Measurements from ENCODE around the gene BDKRB1.

Gene BDKRB1

GRCh38 chr14:96221841-96222240 lies 34.2 kb upstream of the BDKRB1 start:
- TF ChIP-seq CTCF (IDR thresholded peaks at IDR 0.05; ENCODE audit: control extremely low read depth, extremely low read depth, low read depth, missing control alignments) = no peak
- DNase-seq (ENCODE audit: extremely low spot score) = no peak
- ChIA-PET CTCF (interaction anchor here (0.7 to 1.3 kb wide), 3 partner anchors 10 to 143 kb away, joined by 3 read pairs; no protein-coding TSS in a partner anchor), POLR2A (no interaction called here)

- no peak for TF ChIP-seq CTCF (IDR thresholded peaks at IDR 0.05; ENCODE audit: control extremely low read depth, extremely low read depth, low read depth, missing control alignments)
- ChIA-PET POLR2A (no interaction called here), CTCF (no interaction called here)
- DNase-seq (ENCODE audit: extremely low spot score) = no peak
Observed at GRCh38 chr14:96224480-96225096, 31.4 kb upstream of the BDKRB1 start.

- DNase-seq (ENCODE audit: extremely low spot score) = no peak
- no peak for TF ChIP-seq CTCF (IDR thresholded peaks at IDR 0.05; ENCODE audit: control extremely low read depth, extremely low read depth, low read depth, missing control alignments)
- ChIA-PET POLR2A (no interaction called here), CTCF (no interaction called here)
Observed at GRCh38 chr14:96225213-96225612, 30.8 kb upstream of the BDKRB1 start.

- no peak for TF ChIP-seq CTCF (IDR thresholded peaks at IDR 0.05; ENCODE audit: control extremely low read depth, extremely low read depth, low read depth, missing control alignments)
- no peak for DNase-seq (ENCODE audit: extremely low spot score)
- ChIA-PET POLR2A (no interaction called here), CTCF (no interaction called here)
Observed at GRCh38 chr14:96225745-96226151, 30.3 kb upstream of the BDKRB1 start.

GRCh38 chr14:96227428-96227827 lies 28.6 kb upstream of the BDKRB1 start:
- ChIA-PET CTCF (no interaction called here), POLR2A (no interaction called here)
- DNase-seq (ENCODE audit: extremely low spot score) = no peak
- no peak for TF ChIP-seq CTCF (IDR thresholded peaks at IDR 0.05; ENCODE audit: control extremely low read depth, extremely low read depth, low read depth, missing control alignments)

- POLR2A ChIA-PET = no interaction called here
- CTCF ChIA-PET = no interaction called here
- no peak for TF ChIP-seq CTCF (IDR thresholded peaks at IDR 0.05; ENCODE audit: control extremely low read depth, extremely low read depth, low read depth, missing control alignments)
- no peak for DNase-seq (ENCODE audit: extremely low spot score)
Observed at GRCh38 chr14:96229315-96229714, 26.7 kb upstream of the BDKRB1 start.

Data from GM10248 (cell line).